HG03457 (cell line): Measurements from ENCODE around the gene NUDT1.

ENCODE experiments used
- ATAC-seq: cut with Tn5 transposase; IDR thresholded peaks from one replicate; pipeline ENCODE4 v1.9.1; 2021; ENCODE audit warnings: moderate number of reproducible peaks; ENCODE audit not compliant: unreplicated experiment

Gene NUDT1

GRCh38 chr7:2223321-2223720, 18.7 kb upstream of the NUDT1 start:
- no peak for ATAC-seq

DNA sequence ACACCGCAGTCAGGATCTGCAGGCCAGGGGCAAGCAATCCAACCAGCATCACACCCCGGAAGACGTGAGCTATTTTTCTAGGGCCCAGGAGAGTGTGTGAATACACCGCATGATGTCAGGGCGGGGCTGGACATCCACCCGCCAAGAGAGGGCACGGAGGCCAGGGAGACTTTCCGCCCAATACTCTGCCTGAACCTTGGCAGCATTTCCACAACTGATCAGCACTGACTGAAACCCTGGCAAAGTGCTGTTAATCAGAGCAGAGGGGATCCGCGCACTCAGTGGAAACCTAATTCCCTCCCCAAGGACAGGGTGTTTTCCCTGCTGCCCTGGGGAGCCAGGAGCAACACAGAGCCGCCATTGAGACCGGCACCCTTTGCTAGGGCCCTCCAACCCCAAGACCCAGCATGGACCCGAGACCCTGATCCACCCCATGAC, 17.5 kb upstream of the NUDT1 start:
- no peak for ATAC-seq

DNA sequence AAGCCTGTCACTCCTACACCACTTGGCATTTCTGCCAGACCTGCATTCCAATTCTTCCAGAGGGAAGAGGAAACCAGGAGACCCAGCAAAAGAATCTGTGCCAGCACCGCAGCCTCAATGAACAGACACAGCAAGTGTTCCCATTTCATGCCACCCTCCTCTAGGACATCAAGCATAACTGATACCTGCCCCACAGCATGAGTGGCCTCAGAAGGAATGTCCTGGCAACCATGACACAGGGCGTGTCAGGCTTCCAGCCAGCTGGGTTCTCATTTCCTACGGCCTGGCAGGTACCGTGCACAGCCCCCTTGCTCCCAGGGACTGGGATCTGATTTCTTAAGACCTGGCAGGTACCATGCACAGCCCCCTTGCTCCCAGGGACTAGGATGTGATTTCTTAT, 17.1 kb upstream of the NUDT1 start:
- no peak for ATAC-seq

- no peak for ATAC-seq
These were observed 16.7 kb upstream of the NUDT1 start for GRCh38 chr7:2225336-2225735.

GRCh38 chr7:2225830-2226229, 16.2 kb upstream of the NUDT1 start:
- no peak for ATAC-seq

DNA sequence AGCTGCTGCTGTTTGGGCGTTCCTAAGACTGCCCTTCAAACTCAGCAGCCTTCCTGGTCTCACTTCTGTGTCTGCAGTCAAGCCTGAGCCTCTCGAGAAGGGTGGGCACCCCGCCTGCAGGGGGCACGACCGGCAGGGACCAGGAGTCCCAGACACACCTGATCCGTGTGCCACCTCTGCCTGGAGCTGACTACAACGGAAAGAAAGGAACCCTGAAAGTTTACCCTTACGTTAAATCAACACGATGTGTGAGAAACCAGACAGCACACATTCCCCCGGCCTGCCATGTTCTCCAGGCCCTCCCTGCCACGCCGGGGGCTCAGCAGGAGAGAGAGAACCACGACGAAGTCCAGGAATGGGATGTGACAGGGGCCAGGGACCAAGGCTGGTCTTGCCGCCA, 14.3 kb upstream of the NUDT1 start:
- no peak for ATAC-seq

GRCh38 chr7:2228921-2229320, 13.1 kb upstream of the NUDT1 start:
- no peak for ATAC-seq

DNA sequence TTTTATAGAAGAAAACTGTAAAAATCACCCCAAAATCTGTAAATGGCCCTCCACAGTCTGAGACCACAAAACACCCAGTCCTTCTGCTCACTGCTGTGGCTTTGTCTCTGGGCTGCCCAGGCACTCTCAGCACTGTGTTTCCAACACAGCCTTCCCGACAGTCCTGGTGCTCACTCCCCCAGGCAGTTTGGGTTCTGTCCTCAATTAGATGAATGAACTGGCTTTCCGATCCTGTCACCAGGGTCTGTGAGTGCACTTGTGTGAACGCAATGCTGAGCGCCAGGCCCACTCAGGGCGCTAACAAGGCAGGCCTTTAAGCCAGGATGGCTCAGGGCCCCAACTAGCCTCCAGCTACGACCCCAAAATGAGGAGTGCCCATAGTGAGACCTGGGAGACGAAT, 12.6 kb upstream of the NUDT1 start:
- no peak for ATAC-seq

DNA sequence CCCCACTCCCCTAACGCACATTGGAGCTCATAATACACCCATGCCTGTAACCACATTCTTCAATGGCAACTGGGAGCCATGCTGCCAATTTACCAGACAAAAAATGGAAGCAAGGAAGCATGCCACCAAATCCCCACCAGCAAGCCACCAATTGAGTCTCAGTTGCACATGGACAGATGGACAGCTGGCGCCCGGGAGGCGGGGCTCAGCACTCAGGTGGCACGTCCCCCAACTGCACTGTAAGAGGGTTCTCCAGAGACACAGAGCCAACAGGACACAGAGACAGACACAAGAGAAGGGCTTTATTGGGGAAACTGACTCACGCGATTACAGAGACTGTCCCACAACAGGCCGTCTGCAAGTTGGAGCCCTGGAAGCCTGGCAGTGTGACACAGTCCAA, 11.8 kb upstream of the NUDT1 start:
- ATAC-seq, result no peak

- no peak for ATAC-seq
These were observed 11.1 kb upstream of the NUDT1 start for GRCh38 chr7:2230882-2231281.

DNA sequence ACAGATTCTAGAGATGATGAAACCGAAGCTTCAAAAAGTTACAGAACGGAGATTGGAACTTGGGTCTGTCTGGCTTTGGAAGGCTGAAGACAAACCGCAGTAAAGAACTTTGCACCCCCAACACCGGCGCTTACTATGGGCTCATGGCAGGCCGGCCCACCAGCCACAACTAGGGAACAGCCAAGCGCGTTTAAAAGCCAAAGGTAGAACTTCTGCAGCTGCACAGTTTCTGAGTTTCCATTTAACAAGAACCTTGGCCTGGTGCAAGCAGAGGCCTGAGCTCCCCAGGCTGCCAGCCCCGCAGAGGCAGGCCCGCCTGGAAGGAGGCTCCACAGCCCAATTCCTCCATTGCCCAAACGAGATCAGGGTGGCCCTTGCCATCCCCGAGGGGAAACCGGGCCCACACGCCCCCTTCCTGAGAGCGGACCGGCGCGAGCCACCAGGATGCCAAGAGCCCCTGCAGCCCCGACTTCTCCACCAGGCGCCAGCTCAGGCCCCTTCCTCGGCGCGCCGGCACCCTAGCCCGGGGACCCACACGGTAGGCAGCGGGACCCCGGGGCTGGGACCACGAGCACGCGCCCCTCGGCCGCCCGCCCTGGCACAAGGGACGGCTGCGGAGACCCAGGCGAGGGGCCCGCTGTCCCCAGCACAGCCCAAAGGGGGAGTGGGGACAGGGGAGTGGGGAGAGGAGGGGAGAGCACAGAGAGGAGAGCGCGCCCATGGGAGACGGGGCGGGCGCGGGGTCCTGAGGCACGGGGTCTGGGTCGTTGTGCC, 9.8 kb upstream of the NUDT1 start:
- peak; percentile 23 for ATAC-seq

- ATAC-seq, result peak; percentile 47
These were observed 9.1 kb upstream of the NUDT1 start, which contains the start of gene MAD1L1 for GRCh38 chr7:2232766-2233520. MAD1L1 (minus strand) TSS chr7:2232945; CDS start chr7:2230133, 2,812 bp downstream.

DNA sequence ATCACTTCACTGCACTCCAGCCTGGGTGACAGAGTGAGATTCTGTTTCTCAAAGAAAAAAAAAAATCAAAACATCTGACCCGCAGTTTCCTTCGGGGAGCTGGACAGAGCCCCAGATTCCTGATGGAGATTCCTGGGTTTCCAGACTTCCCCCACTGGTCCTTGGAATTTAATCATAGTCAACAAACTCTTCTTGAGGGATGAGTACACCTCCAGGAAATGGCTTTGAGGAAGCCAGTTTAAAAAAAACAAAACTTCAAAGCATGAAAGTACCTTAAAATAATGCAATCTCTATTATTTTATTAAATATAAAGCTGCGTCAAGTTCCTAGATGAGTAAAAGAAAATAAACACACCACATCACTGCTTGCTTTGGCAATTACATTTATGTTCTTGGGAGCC, 8.1 kb upstream of the NUDT1 start:
- ATAC-seq, result no peak

GRCh38 chr7:2237109-2237602, 4.9 kb upstream of the NUDT1 start:
- peak; percentile 43 for ATAC-seq

DNA sequence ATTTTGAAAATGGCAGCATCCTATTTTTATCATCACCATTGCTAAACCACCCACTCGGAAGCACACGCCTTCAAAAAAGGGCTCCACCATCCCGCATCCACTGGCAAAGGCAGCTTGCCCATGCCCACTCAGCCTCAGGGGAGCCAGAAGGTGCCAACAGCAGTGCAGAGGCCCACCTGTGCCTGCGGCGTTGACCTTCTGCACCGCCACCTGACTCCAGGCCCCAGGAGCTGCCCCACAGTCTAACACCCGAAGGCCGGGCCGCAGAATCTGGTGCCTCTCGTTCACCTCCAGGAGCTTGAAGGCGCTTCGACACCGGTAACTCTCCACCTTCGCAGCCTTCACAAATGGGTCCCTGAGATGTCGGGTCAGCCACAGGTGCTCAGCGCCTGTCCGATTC, 2.8 kb upstream of the NUDT1 start:
- no peak for ATAC-seq

DNA sequence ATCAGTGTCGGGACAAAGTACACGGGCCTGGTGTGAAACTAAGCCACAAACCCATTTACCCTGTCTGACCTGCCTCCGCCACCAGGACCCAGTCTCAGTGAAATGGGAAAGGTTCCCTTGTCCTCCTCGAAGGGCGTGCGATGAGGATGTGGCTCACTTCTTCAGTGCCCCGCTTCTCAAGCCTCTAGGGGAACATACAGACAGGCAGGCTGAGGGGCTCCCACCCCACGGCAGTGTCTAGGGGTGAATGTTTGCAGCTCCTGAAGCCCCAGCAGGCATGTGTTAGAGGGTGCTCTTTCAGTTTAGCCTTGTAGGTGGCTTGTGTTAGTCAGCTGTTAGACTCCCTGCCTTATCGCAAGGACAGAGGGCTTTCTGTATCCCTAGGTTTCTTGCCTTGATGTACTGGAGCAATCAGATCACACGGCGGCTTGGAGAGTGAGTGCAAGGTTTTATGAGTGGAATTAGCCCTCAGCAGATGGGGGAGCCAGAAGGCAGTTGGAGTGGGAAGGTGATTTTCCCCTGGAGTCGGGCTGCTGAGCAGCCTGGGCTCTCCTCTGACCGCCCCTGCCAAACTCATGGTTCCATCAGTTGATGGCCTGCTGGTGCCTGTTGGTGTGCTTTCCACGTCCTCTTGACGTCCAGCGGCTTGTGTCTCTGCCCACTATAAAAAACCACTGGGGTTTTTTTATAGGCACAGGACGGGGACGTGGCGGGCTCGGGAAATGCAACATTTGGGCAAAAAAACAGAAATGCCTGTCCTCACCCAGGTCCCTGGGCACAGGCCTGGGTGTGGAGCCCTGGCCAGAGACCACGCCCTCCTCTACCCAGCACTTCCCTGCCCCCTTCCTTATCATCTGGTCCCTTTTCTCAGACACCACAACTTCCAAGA, 759 bp downstream of the NUDT1 start:
- no peak for ATAC-seq

DNA sequence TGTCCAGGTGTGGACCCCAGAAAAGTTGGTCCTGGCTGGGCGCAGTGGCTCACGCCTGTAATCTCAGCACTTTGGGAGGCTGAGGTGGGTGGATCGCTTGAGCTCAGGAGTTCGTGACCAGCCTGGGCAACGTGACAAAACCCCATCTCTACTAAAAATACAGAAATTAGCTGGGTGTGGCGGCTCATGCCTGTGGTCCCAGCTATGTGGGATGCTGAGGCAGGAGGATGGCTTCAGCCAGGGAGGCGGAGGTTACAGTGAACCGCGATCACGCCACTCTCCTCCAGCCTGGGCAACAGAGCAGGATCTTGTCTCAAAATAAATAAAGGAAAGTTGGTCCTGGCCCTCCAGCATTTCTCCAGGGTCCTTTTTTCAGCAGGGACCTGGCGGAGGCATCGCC, 1.4 kb downstream of the NUDT1 start:
- no peak for ATAC-seq

GRCh38 chr7:2244404-2244995, 2.5 kb downstream of the NUDT1 start:
- ATAC-seq, result no peak

- no peak for ATAC-seq
These were observed 4.1 kb downstream of the NUDT1 start for GRCh38 chr7:2245883-2246675.
